Measurements from ENCODE around the gene ARL3. TPM values are rescaled to one million over a fixed set of nuclear protein-coding genes. Genes with fewer than 3 reads are reported as not detected.

Gene ARL3
- total and polyA plus RNA-seq, 9 donors: 9.5 to 25.6 (median 23.3) TPM

- Histone ChIP-seq H3K27me3 (no peaks in the 10 kb centered on the region), H3K27ac (peak overlapping the region; percentile 31 to 36), H3K36me3 (no peaks in the 10 kb centered on the region), H3K9me3 (no peaks in the 10 kb centered on the region), H3K4me3 (peak overlapping the region; percentile 25), H3K4me1 (ENCODE audit: insufficient read depth) (peaks cover 31% of the 10 kb centered on the region)
- TF ChIP-seq POLR2A (IDR thresholded peaks at IDR 0.05) (no peak), EP300 (IDR thresholded peaks at IDR 0.05) (no peak), CTCF (IDR thresholded peaks at IDR 0.05) (no peak)
- intact Hi-C loops (cut with DNase I): loop anchor here in 2 of 4 donors (5.0 to 10.0 kb wide), 2 partner anchors 63 to 66 kb away; partner anchors contain the start of genes ARL3 (in 2 of the 2) and SFXN2 (in 2 of the 2)
- DNase-seq: no peak
- WGBS, 3 donors: 34 to 42% (median 40%) methylated on average over 22 to 25 of the region's 25 CpGs
Measured at GRCh38 chr10:102648889-102649796, 65.1 kb downstream of the ARL3 start.

DNA sequence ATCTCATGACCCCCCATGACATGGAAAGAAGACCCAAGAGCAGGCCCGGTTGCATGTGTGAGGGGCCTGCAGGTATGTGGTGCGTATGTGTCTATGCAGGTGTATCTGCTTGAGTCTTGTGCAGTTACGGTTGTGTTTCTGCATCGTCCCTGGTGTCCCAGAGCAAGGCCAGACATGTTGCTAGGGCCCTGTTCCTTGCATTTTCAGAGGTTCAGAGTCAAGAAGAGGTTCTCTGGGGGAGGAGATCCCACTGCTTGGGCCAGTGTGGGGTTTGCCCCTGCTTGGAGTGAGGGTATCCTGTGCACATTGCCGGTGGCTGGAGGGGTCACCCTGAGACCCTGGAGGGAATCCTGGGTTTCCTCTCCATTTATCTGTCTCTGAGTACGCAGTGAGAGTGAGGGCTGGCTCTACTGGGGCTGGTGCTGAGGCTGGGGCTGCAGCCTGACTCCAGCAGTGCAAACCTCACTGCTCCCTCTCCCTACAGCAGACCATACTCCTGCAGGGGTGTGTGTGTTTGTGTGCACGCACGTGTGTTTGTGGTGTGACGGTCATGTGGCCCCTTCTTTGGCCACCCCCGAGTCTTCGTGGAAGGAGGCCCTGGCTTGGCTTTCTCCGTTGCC, 65.8 kb downstream of the ARL3 start:
- Histone ChIP-seq H3K4me3 (peak overlapping the region; percentile 16), H3K9me3 (no peaks in the 10 kb centered on the region), H3K27ac (peak overlapping the region in 1 of 2 donors; percentile 4), H3K4me1 (ENCODE audit: insufficient read depth) (peaks cover 31% of the 10 kb centered on the region), H3K27me3 (no peaks in the 10 kb centered on the region), H3K36me3 (no peaks in the 10 kb centered on the region)
- DNase-seq: no peak
- intact Hi-C loops (cut with DNase I): loop anchor here in 2 of 4 donors (5.0 to 10.0 kb wide), 2 partner anchors 64 to 66 kb away; partner anchors contain the start of genes ARL3 (in 2 of the 2) and SFXN2 (in 2 of the 2)
- 35 to 41% (median 37%) methylated on average over 12 of the region's 12 CpGs for WGBS, 3 donors
- TF ChIP-seq EP300 (IDR thresholded peaks at IDR 0.05) (no peak), POLR2A (IDR thresholded peaks at IDR 0.05) (no peak), CTCF (IDR thresholded peaks at IDR 0.05) (no peak)

GRCh38 chr10:102647443-102648268, 66.5 kb downstream of the ARL3 start:
- Histone ChIP-seq H3K27me3 (no peaks in the 10 kb centered on the region), H3K4me1 (ENCODE audit: insufficient read depth) (peaks cover 31% of the 10 kb centered on the region), H3K36me3 (no peaks in the 10 kb centered on the region), H3K9me3 (no peaks in the 10 kb centered on the region), H3K27ac (peak overlapping the region in 1 of 2 donors; percentile 2), H3K4me3 (peak overlapping the region; percentile 69)
- 46 to 53% (median 49%) methylated on average over 7 of the region's 7 CpGs for WGBS, 3 donors
- no peak for DNase-seq
- intact Hi-C loops (cut with DNase I): loop anchor here in 2 of 4 donors (5.0 to 10.0 kb wide), 2 partner anchors 65 to 67 kb away; partner anchors contain the start of genes ARL3 (in 2 of the 2) and SFXN2 (in 2 of the 2)
- no peak for TF ChIP-seq POLR2A (IDR thresholded peaks at IDR 0.05)
- no peak for TF ChIP-seq CTCF (IDR thresholded peaks at IDR 0.05)
- TF ChIP-seq EP300 (IDR thresholded peaks at IDR 0.05): no peak
